CD4-positive, CD25-positive, alpha-beta regulatory T cell (primary cell): ENCODE measurements around the gene ACOT7. TPM values are rescaled to one million over a fixed set of nuclear protein-coding genes. Genes with fewer than 3 reads are reported as not detected.

Experiments
- ATAC-seq, 2 donors: fragments of 150-1000 bp; cut with Tn5 transposase; one replicate each; pipeline ENCODE4 v1.10.0; 2021; ENCODE audit warnings: low read depth in 2 of 2, moderate number of reproducible peaks in 2 of 2, moderate library complexity in 1 of 2
- DNase-seq, 3 donors: peaks; one replicate each; pipeline versions ENCODE4 v3.0.0 to v3.0.0-alpha.2; 2012 to 2022; ENCODE audit warnings: mixed read lengths in 1 of 3
- H3K27ac ChIP-seq: one replicate; pipeline ENCODE4 v1.7.0; 2013; ENCODE audit warnings: mild to moderate bottlenecking, low read length; ENCODE audit not compliant: insufficient read depth, poor library complexity, severe bottlenecking
- H3K27me3 ChIP-seq: one replicate; pipeline ENCODE4 v1.7.0; 2013; ENCODE audit warnings: low read length; ENCODE audit not compliant: control insufficient read depth, insufficient read depth
- H3K36me3 ChIP-seq: one replicate; pipeline ENCODE4 v1.7.0; 2013; ENCODE audit warnings: mild to moderate bottlenecking, low read length, moderate library complexity; ENCODE audit not compliant: control insufficient read depth, insufficient read depth
- H3K4me1 ChIP-seq: 2 replicates; pipeline ENCODE4 v1.7.0; 2013; ENCODE audit warnings: mild to moderate bottlenecking, low read length; ENCODE audit not compliant: insufficient read depth, control insufficient read depth, poor library complexity, severe bottlenecking
- H3K4me3 ChIP-seq: one replicate; pipeline ENCODE4 v1.7.0; 2013; ENCODE audit warnings: low read depth, mild to moderate bottlenecking, low read length, moderate library complexity
- H3K9me3 ChIP-seq, 2 experiments: 1 replicate in 1 of 2; 2 replicates in 1 of 2; pipeline ENCODE4 v1.7.0; 2013; ENCODE audit warnings: low read length in 2 of 2, mild to moderate bottlenecking in 1 of 2, moderate library complexity in 1 of 2; ENCODE audit not compliant: control insufficient read depth in 2 of 2
- H3K27ac Mint-ChIP-seq, 3 donors: one replicate each; pipeline ENCODE4 v1.8.0; 2020 to 2022; ENCODE audit warnings: mild to moderate bottlenecking in 3 of 3, mixed read lengths in 3 of 3, moderate library complexity in 2 of 3
- H3K27me3 Mint-ChIP-seq: one replicate; pipeline ENCODE4 v1.8.0; 2022; ENCODE audit warnings: mild to moderate bottlenecking, mixed read lengths
- H3K36me3 Mint-ChIP-seq: one replicate; pipeline ENCODE4 v1.8.0; 2020; ENCODE audit warnings: mixed read lengths
- H3K4me1 Mint-ChIP-seq, 4 donors: one replicate each; pipeline ENCODE4 v1.8.0; 2020 to 2022; ENCODE audit warnings: mixed read lengths in 4 of 4, mild to moderate bottlenecking in 1 of 4
- H3K4me3 Mint-ChIP-seq, 4 donors: one replicate each; pipeline ENCODE4 v1.8.0; 2020 to 2022; ENCODE audit warnings: mild to moderate bottlenecking in 4 of 4, mixed read lengths in 4 of 4, moderate library complexity in 3 of 4
- H3K9me3 Mint-ChIP-seq, 7 donors: one replicate each; pipeline ENCODE4 v1.8.0; 2020 to 2022; ENCODE audit warnings: mixed read lengths in 7 of 7, mild to moderate bottlenecking in 3 of 7, moderate library complexity in 2 of 7
- polyA plus RNA-seq, 4 donors: library from polyadenylated mRNA; unstranded; fragments of 300-500 nt; fragmentation: Illumina TruSeq; gene quantifications; one replicate each; pipeline ENCODE4 v1.2.3, GENCODE V29; 2021
- total RNA-seq: library from RNA; stranded (reverse); gene quantifications from one replicate; pipeline ENCODE4 v1.2.3, GENCODE V29; 2022

Gene ACOT7
- total and polyA plus RNA-seq, 5 donors from 2014 or later, result 9.3 to 13.6 (median 9.8) TPM

- Histone ChIP-seq H3K27me3 (no peaks in the 10 kb centered on the region), H3K9me3 (no peaks in the 10 kb centered on the region), H3K27ac (no peak overlapping the region), H3K4me1 (no peaks in the 10 kb centered on the region), H3K36me3 (no peaks in the 10 kb centered on the region), H3K4me3 (no peak overlapping the region)
- no peak overlapping the region for H3K4me3 Mint-ChIP-seq
- no peaks in the 10 kb centered on the region for H3K36me3 Mint-ChIP-seq
- no peak for DNase-seq
- no peaks in the 10 kb centered on the region for H3K27me3 Mint-ChIP-seq
- ATAC-seq, result no peak
- H3K9me3 Mint-ChIP-seq, result no peaks in the 10 kb centered on the region
- no peak overlapping the region for H3K27ac Mint-ChIP-seq
- no peaks in the 10 kb centered on the region for H3K4me1 Mint-ChIP-seq
These were observed 59.1 kb downstream of the ACOT7 start for GRCh38 chr1:6334261-6334993.

GRCh38 chr1:6332821-6333220 lies 60.7 kb downstream of the ACOT7 start:
- Histone ChIP-seq H3K27ac (no peak overlapping the region), H3K27me3 (no peaks in the 10 kb centered on the region), H3K4me3 (no peak overlapping the region), H3K9me3 (no peaks in the 10 kb centered on the region), H3K36me3 (no peaks in the 10 kb centered on the region), H3K4me1 (no peaks in the 10 kb centered on the region)
- no peak overlapping the region for H3K4me3 Mint-ChIP-seq
- no peaks in the 10 kb centered on the region for H3K27me3 Mint-ChIP-seq
- no peak overlapping the region for H3K27ac Mint-ChIP-seq
- no peaks in the 10 kb centered on the region for H3K4me1 Mint-ChIP-seq
- H3K36me3 Mint-ChIP-seq, result no peaks in the 10 kb centered on the region
- ATAC-seq, result no peak
- no peak for DNase-seq
- H3K9me3 Mint-ChIP-seq, result no peaks in the 10 kb centered on the region

GRCh38 chr1:6331543-6332273 lies 61.9 kb downstream of the ACOT7 start:
- Mint-ChIP-seq H3K27me3 (no peaks in the 10 kb centered on the region), H3K36me3 (peaks cover 5% of the 10 kb centered on the region), H3K4me1 (no peaks in the 10 kb centered on the region), H3K4me3 (no peak overlapping the region), H3K9me3 (no peaks in the 10 kb centered on the region), H3K27ac (no peak overlapping the region)
- H3K4me3 ChIP-seq, result no peak overlapping the region
- DNase-seq, result no peak
- no peak overlapping the region for H3K27ac ChIP-seq
- no peaks in the 10 kb centered on the region for H3K27me3 ChIP-seq
- no peak for ATAC-seq
- H3K4me1 ChIP-seq, result no peaks in the 10 kb centered on the region
- H3K36me3 ChIP-seq, result no peaks in the 10 kb centered on the region
- no peaks in the 10 kb centered on the region for H3K9me3 ChIP-seq

- no peak for DNase-seq
These were observed 63.1 kb downstream of the ACOT7 start for GRCh38 chr1:6330410-6330911.

GRCh38 chr1:6329851-6330250 lies 63.7 kb downstream of the ACOT7 start:
- H3K27ac Mint-ChIP-seq, result no peak overlapping the region
- H3K9me3 ChIP-seq, result no peaks in the 10 kb centered on the region
- H3K4me1 Mint-ChIP-seq, result no peaks in the 10 kb centered on the region
- no peak for ATAC-seq
- no peaks in the 10 kb centered on the region for H3K4me1 ChIP-seq
- H3K27me3 Mint-ChIP-seq, result no peaks in the 10 kb centered on the region
- H3K4me3 ChIP-seq, result no peak overlapping the region
- peaks cover 5% of the 10 kb centered on the region for H3K36me3 Mint-ChIP-seq
- H3K27me3 ChIP-seq, result no peaks in the 10 kb centered on the region
- no peak overlapping the region for H3K27ac ChIP-seq
- H3K36me3 ChIP-seq, result no peaks in the 10 kb centered on the region
- H3K9me3 Mint-ChIP-seq, result no peaks in the 10 kb centered on the region
- no peak for DNase-seq
- H3K4me3 Mint-ChIP-seq, result no peak overlapping the region

More at GRCh38 chr1:6330410-6330911, 63.1 kb downstream of the ACOT7 start:
- no peak overlapping the region for H3K4me3 ChIP-seq
- Mint-ChIP-seq H3K4me1 (no peaks in the 10 kb centered on the region), H3K4me3 (no peak overlapping the region), H3K36me3 (peaks cover 5% of the 10 kb centered on the region), H3K27me3 (no peaks in the 10 kb centered on the region), H3K27ac (no peak overlapping the region), H3K9me3 (no peaks in the 10 kb centered on the region)
- no peaks in the 10 kb centered on the region for H3K4me1 ChIP-seq
- no peaks in the 10 kb centered on the region for H3K36me3 ChIP-seq
- H3K27ac ChIP-seq, result no peak overlapping the region
- H3K27me3 ChIP-seq, result no peaks in the 10 kb centered on the region
- no peak for ATAC-seq
- no peaks in the 10 kb centered on the region for H3K9me3 ChIP-seq

- Mint-ChIP-seq H3K36me3 (peaks cover 5% of the 10 kb centered on the region), H3K4me1 (no peaks in the 10 kb centered on the region)
- no peaks in the 10 kb centered on the region for H3K27me3 ChIP-seq
These were observed 64.2 kb downstream of the ACOT7 start for GRCh38 chr1:6329396-6329795.

GRCh38 chr1:6328696-6329095 lies 64.9 kb downstream of the ACOT7 start:
- Mint-ChIP-seq H3K4me1 (no peaks in the 10 kb centered on the region), H3K36me3 (peaks cover 5% of the 10 kb centered on the region), H3K27me3 (no peaks in the 10 kb centered on the region), H3K4me3 (no peak overlapping the region), H3K9me3 (no peaks in the 10 kb centered on the region), H3K27ac (no peak overlapping the region)
- ATAC-seq (no peak), DNase-seq (no peak)
- no peaks in the 10 kb centered on the region for H3K36me3 ChIP-seq
- H3K27ac ChIP-seq, result no peak overlapping the region
- no peaks in the 10 kb centered on the region for H3K9me3 ChIP-seq
- no peaks in the 10 kb centered on the region for H3K27me3 ChIP-seq
- no peaks in the 10 kb centered on the region for H3K4me1 ChIP-seq
- no peak overlapping the region for H3K4me3 ChIP-seq

More at GRCh38 chr1:6329396-6329795, 64.2 kb downstream of the ACOT7 start:
- Histone ChIP-seq H3K9me3 (no peaks in the 10 kb centered on the region), H3K36me3 (no peaks in the 10 kb centered on the region), H3K4me1 (no peaks in the 10 kb centered on the region), H3K4me3 (no peak overlapping the region), H3K27ac (no peak overlapping the region)
- H3K9me3 Mint-ChIP-seq, result no peaks in the 10 kb centered on the region
- H3K4me3 Mint-ChIP-seq, result no peak overlapping the region
- no peaks in the 10 kb centered on the region for H3K27me3 Mint-ChIP-seq
- DNase-seq (no peak), ATAC-seq (no peak)
- H3K27ac Mint-ChIP-seq, result no peak overlapping the region
